MM.1S (cell line): ENCODE measurements around the gene GRWD1.

Experiments
- DNase-seq: peaks from one replicate; pipeline ENCODE4 v3.0.0-alpha.2; 2015
- H2AFZ ChIP-seq: fragments of 300-600 bp; sonication (generic); 2 replicates; pipeline ENCODE4 v1.6.0; 2016; ENCODE audit warnings: antibody characterized with exemption, low read length
- H3F3A ChIP-seq: fragments of 300-600 bp; sonication (generic); 2 replicates; pipeline ENCODE4 v1.6.1; 2016; ENCODE audit warnings: mild to moderate bottlenecking, antibody characterized with exemption, low read length, moderate library complexity, mixed read lengths; ENCODE audit not compliant: insufficient read depth
- H3K27ac ChIP-seq: fragments of 300-600 bp; sonication (generic); 2 replicates; pipeline ENCODE4 v1.5.1; 2016; ENCODE audit warnings: mild to moderate bottlenecking, low read length
- H3K27me3 ChIP-seq: fragments of 300-600 bp; sonication (generic); replicated peaks from 2 replicates; pipeline ENCODE4 v1.6.0; 2016; ENCODE audit warnings: low read length; ENCODE audit not compliant: insufficient read depth
- H3K36me3 ChIP-seq: fragments of 300-600 bp; sonication (generic); replicated peaks from 2 replicates; pipeline ENCODE4 v1.6.1; 2016; ENCODE audit warnings: mild to moderate bottlenecking, low read length, mixed read lengths; ENCODE audit not compliant: insufficient read depth
- H3K4me1 ChIP-seq: fragments of 300-600 bp; sonication (generic); 2 replicates; pipeline ENCODE4 v1.6.1; 2016; ENCODE audit warnings: low read length, mixed read lengths
- H3K4me2 ChIP-seq: fragments of 300-600 bp; sonication (generic); 2 replicates; pipeline ENCODE4 v1.6.0; 2016; ENCODE audit warnings: low read depth, low read length
- H3K4me3 ChIP-seq: fragments of 300-600 bp; sonication (generic); 2 replicates; pipeline ENCODE4 v1.5.1; 2016; ENCODE audit warnings: low read length, mixed read lengths
- H3K79me2 ChIP-seq: fragments of 300-600 bp; sonication (generic); 2 replicates; pipeline ENCODE4 v1.6.1; 2016; ENCODE audit warnings: mixed run types, low read length, mixed read lengths
- H3K9ac ChIP-seq: fragments of 300-600 bp; sonication (generic); 2 replicates; pipeline ENCODE4 v1.6.1; 2016; ENCODE audit warnings: low read length, mixed read lengths
- H3K9me2 ChIP-seq: fragments of 300-600 bp; sonication (generic); replicated peaks from 2 replicates; pipeline ENCODE4 v1.6.1; 2016; ENCODE audit warnings: mild to moderate bottlenecking, low read length, mixed read lengths; ENCODE audit not compliant: insufficient read depth
- H3K9me3 ChIP-seq: fragments of 300-600 bp; sonication (generic); replicated peaks from 2 replicates; pipeline ENCODE4 v1.6.1; 2016; ENCODE audit warnings: mild to moderate bottlenecking, low read length, mixed read lengths; ENCODE audit not compliant: insufficient read depth
- H4K20me1 ChIP-seq: fragments of 300-600 bp; sonication (generic); 2 replicates; pipeline ENCODE4 v1.6.1; 2016; ENCODE audit warnings: mild to moderate bottlenecking, low read length, moderate library complexity, mixed read lengths; ENCODE audit not compliant: insufficient read depth
- CTCF ChIP-seq: fragments of 300-600 bp; sonication (generic); IDR thresholded peaks from 2 replicates; pipeline ENCODE4 v1.5.1; 2016; ENCODE audit warnings: antibody characterized with exemption, low read length, mixed read lengths
- EZH2 ChIP-seq: fragments of 300-600 bp; sonication (generic); optimal IDR thresholded peaks from 2 replicates; pipeline ENCODE3; 2017; ENCODE audit warnings: low read depth, mild to moderate bottlenecking, antibody characterized with exemption, low read length, mixed read lengths
- EZH2phosphoT487 ChIP-seq: fragments of 300-600 bp; sonication (generic); IDR thresholded peaks from 2 replicates; pipeline ENCODE4 v1.6.1; 2018; ENCODE audit warnings: antibody characterized with exemption, low read length

The GRWD1 gene

GRCh38 chr19:48479686-48480085 lies 33.9 kb downstream of the GRWD1 start:
- no peak for DNase-seq
- no peaks in the 10 kb centered on the region for H3K27me3 ChIP-seq
- H3K4me2 ChIP-seq: no peak overlapping the region
- H3K9me3 ChIP-seq: no peaks in the 10 kb centered on the region
- H3K4me1 ChIP-seq: no peaks in the 10 kb centered on the region
- H2AFZ ChIP-seq: no peak overlapping the region
- no peak overlapping the region for H3K27ac ChIP-seq
- H3F3A ChIP-seq: 0 out of 2 replicates have a peak, but pooled peaks cover 5% of the 10 kb centered on the region
- no peak overlapping the region for H3K4me3 ChIP-seq
- H3K9ac ChIP-seq: no peak overlapping the region
- H3K9me2 ChIP-seq: no peaks in the 10 kb centered on the region
- no peaks in the 10 kb centered on the region for H3K36me3 ChIP-seq
- TF ChIP-seq EZH2 (no peak), CTCF (no peak), EZH2phosphoT487 (no peak)
- H4K20me1 ChIP-seq: no peaks in the 10 kb centered on the region
- no peaks in the 10 kb centered on the region for H3K79me2 ChIP-seq

GRCh38 chr19:48480183-48480557 lies 34.4 kb downstream of the GRWD1 start:
- TF ChIP-seq EZH2 (no peak), EZH2phosphoT487 (no peak), CTCF (no peak)
- Histone ChIP-seq H2AFZ (0 out of 2 replicates have a peak overlapping the region, but pooled peaks have one; percentile 23), H3K36me3 (no peaks in the 10 kb centered on the region), H3K9ac (no peak overlapping the region), H3K27me3 (no peaks in the 10 kb centered on the region), H3K9me2 (no peaks in the 10 kb centered on the region), H3K4me3 (peak overlapping the region; percentile 22; the same call in 1 of the 2 replicates), H3K4me1 (no peaks in the 10 kb centered on the region), H3F3A (0 out of 2 replicates have a peak, but pooled peaks cover 5% of the 10 kb centered on the region), H3K9me3 (no peaks in the 10 kb centered on the region), H3K4me2 (peak overlapping the region; percentile 47; the same call in 1 of the 2 replicates), H4K20me1 (no peaks in the 10 kb centered on the region), H3K27ac (no peak overlapping the region), H3K79me2 (no peaks in the 10 kb centered on the region)
- no peak for DNase-seq

GRCh38 chr19:48480558-48481500 lies 35.0 kb downstream of the GRWD1 start:
- H3K36me3 ChIP-seq: no peaks in the 10 kb centered on the region
- peak overlapping the region; percentile 47; the same call in 1 of the 2 replicates for H3K4me2 ChIP-seq
- no peaks in the 10 kb centered on the region for H3K9me2 ChIP-seq
- no peak overlapping the region for H3K9ac ChIP-seq
- no peak for TF ChIP-seq CTCF
- no peak for TF ChIP-seq EZH2phosphoT487
- no peak for TF ChIP-seq EZH2
- no peaks in the 10 kb centered on the region for H3K9me3 ChIP-seq
- H3K4me1 ChIP-seq: no peaks in the 10 kb centered on the region
- H3K27ac ChIP-seq: no peak overlapping the region
- H3K27me3 ChIP-seq: no peaks in the 10 kb centered on the region
- H3F3A ChIP-seq: 0 out of 2 replicates have a peak, but pooled peaks cover 5% of the 10 kb centered on the region
- H3K4me3 ChIP-seq: peak overlapping the region; percentile 22; the same call in 1 of the 2 replicates
- 0 out of 2 replicates have a peak overlapping the region, but pooled peaks have one; percentile 23 for H2AFZ ChIP-seq
- no peaks in the 10 kb centered on the region for H4K20me1 ChIP-seq
- DNase-seq: no peak
- no peaks in the 10 kb centered on the region for H3K79me2 ChIP-seq
